ENCODE results near the gene LRRC45. TPM values are rescaled to one million over a fixed set of nuclear protein-coding genes. Genes with fewer than 3 reads are reported as not detected.
"Not testable (repeated sequence)": the region's sequence is repeated elsewhere in the genome, so short reads cannot be mapped to it uniquely, and the experiment has no call there.

LRRC45 gene
- total and polyA plus RNA-seq, 9 of the 15 experiments (the other 6 are each of a cell fraction or from before 2014, with no cell fraction given), result 3.5 to 21.5 (median 11.2) TPM; not detected in 2

GRCh38 chr17:82038796-82039409 lies 15.8 kb downstream of the LRRC45 start:
- POLR2A ChIA-PET; DNase-seq (ENCODE audit: extremely low read depth in 1 of 4, low spot score in 3 of 4); BruUV-seq (replicated peaks); ATAC-seq; in situ Hi-C loops (cut with MboI); H3K9me1 ChIP-seq (ENCODE audit: control insufficient read depth, insufficient read depth, low read length); H3K9ac ChIP-seq (ENCODE audit: insufficient read depth in 1 of 2, low read depth in 2 of 2, low read length in 2 of 2); H3K4me2 ChIP-seq (ENCODE audit: insufficient read depth, low read length); FAIRE-seq; CTCF ChIA-PET (ENCODE audit: low intra/inter-chr PET ratio); H3K27ac ChIP-seq (ENCODE audit: extremely low read depth, low read depth, low read length); H3K4me3 ChIP-seq; H2AFZ ChIP-seq (ENCODE audit: low read depth, low read length); H3K9me3 ChIP-seq (replicated peaks; ENCODE audit: control insufficient read depth, insufficient read depth, low read depth, low read length); H3K27me3 ChIP-seq (ENCODE audit: control insufficient read depth in 2 of 2, insufficient read depth in 2 of 2, low read length in 2 of 2); TF ChIP-seq TOE1 (CRISPR knock-in tag; IDR thresholded peaks at IDR 0.05; ENCODE audit: borderline replicate concordance, low read depth): not testable (repeated sequence)
- intact Hi-C loops (cut with micrococcal nuclease), result loop anchor here (10.0 kb wide), 1 partner anchor 306 kb away; no protein-coding TSS in a partner anchor
- Histone ChIP-seq H4K20me1 (replicated peaks; ENCODE audit: control insufficient read depth, insufficient read depth, low read length) (peaks cover 21% of the 10 kb centered on the region; the same call in 1 of the 2 replicates), H3K79me2 (ENCODE audit: control insufficient read depth, insufficient read depth, low read length) (peaks cover 22% of the 10 kb centered on the region), H3K36me3 (ENCODE audit: control insufficient read depth, insufficient read depth, low read length) (peaks cover 29% of the 10 kb centered on the region; the same call in 2 of the 3 replicates), H3K4me1 (replicated peaks in 1 of 2; ENCODE audit: control insufficient read depth in 2 of 2, insufficient read depth in 2 of 2, low read length in 2 of 2) (peaks cover 22 to 66% of the 10 kb centered on the region in 2 experiments; a peak in 4 of 5 replicates)
- TF ChIP-seq CBFA2T2 (conservative IDR thresholded peaks at IDR 0.05) (peak; percentile 57), RAD51 (IDR thresholded peaks at IDR 0.05; ENCODE audit: borderline replicate concordance, low read depth) (peak; percentile 90), USF1 (CRISPR knock-in tag; IDR thresholded peaks at IDR 0.05) (peak; percentile 74), PKNOX1 (IDR thresholded peaks at IDR 0.05) (peak; percentile 79), USF2 (CRISPR knock-in tag; IDR thresholded peaks at IDR 0.05) (peak; percentile 47), BHLHE40 (IDR thresholded peaks at IDR 0.05; ENCODE audit: low read length) (peak; percentile 23; the same call in 1 of the 2 replicates), TFE3 (CRISPR knock-in tag; IDR thresholded peaks at IDR 0.05) (peak; percentile 88), TOE1 (IDR thresholded peaks at IDR 0.05; ENCODE audit: borderline replicate concordance) (peak; percentile 86)
- 67% methylated on average over 16 of the region's 16 CpGs for WGBS (ENCODE audit: insufficient coverage, low coverage, missing lambda C conversion rate)
